ENCODE data around the gene LY86. TPM values are rescaled to one million over a fixed set of nuclear protein-coding genes. Genes with fewer than 3 reads are reported as not detected.

LY86 gene
- total and polyA plus RNA-seq, 10 of the 15 experiments (the other 5 are each of a cell fraction or from before 2014, with no cell fraction given) = 68.2 to 457 (median 128) TPM

DNA sequence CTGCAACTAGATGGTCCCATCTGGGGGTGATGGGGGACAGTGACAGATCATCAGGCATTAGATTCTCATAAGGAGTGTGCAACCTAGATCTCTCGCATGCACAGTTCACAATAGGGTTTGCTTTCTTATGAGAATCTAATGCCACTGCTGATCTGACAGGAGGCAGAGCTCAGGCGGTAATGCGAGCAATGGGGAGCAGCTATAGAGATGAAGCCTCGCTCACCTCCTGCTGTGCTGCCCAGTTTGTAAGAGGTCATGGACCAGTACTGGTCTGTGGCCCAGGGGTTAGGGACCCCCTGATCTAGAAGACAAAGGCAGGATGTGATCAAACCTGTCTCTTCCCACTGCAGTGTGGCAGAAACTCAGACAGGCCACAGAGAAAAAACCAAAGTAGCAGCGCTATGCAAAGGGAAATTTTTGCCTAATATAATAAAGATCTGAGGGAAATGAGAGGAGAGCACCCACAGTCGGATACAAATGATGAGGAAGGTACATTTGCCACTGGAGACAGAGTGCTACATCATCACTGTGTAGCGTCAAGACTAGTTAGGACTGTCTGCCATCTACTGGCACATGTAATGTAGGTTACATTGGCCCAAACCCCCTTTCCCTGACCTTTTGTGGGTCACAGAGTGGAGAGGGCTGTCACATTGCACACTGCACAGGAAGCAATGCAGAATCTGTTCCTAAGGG is 4.1 kb upstream of the LY86 start (continued):
- TF ChIP-seq ZNF217 (IDR thresholded peaks at IDR 0.05) (no peak), SMAD1 (IDR thresholded peaks at IDR 0.05; ENCODE audit: low read depth, partially characterized antibody) (no peak), RFX5 (IDR thresholded peaks at IDR 0.05; ENCODE audit: low read depth, low read length) (peak; percentile 61; the same call in 1 of the 2 replicates), ZNF622 (IDR thresholded peaks at IDR 0.05) (no peak), MXI1 (IDR thresholded peaks at IDR 0.05; ENCODE audit: low read depth, low read length) (no peak), ZNF274 (IDR thresholded peaks at IDR 0.05; ENCODE audit: insufficient read depth, insufficient read length) (no peak), EP300 (IDR thresholded peaks at IDR 0.05; ENCODE audit: borderline replicate concordance in 1 of 2, control insufficient read depth in 1 of 2, low read depth in 2 of 2, low read length in 2 of 2) (no peak), MYC (IDR thresholded peaks at IDR 0.05; ENCODE audit: insufficient read depth, insufficient read length, insufficient replicate concordance, low read length, severe bottlenecking) (no peak), SIN3A (IDR thresholded peaks at IDR 0.05; ENCODE audit: low read depth, low read length) (no peak), EGR1 (IDR thresholded peaks at IDR 0.05; ENCODE audit: borderline replicate concordance in 1 of 2, low read depth in 2 of 2, low read length in 2 of 2) (no peak), KLF5 (IDR thresholded peaks at IDR 0.05; ENCODE audit: partially characterized antibody) (no peak), HCFC1 (IDR thresholded peaks at IDR 0.05; ENCODE audit: low read length) (no peak), EED (IDR thresholded peaks at IDR 0.05; ENCODE audit: low read depth) (no peak), HDAC6 (IDR thresholded peaks at IDR 0.05; ENCODE audit: unreplicated experiment) (no peak), KDM1A (IDR thresholded peaks at IDR 0.05; ENCODE audit: borderline replicate concordance) (no peak), MTA3 (IDR thresholded peaks at IDR 0.05; ENCODE audit: borderline replicate concordance, low read length) (no peak), SMARCA5 (IDR thresholded peaks at IDR 0.05) (no peak), NRF1 (conservative IDR thresholded peaks at IDR 0.05; ENCODE audit: low read depth, low read length) (no peak), ESRRA (IDR thresholded peaks at IDR 0.05; ENCODE audit: low read length) (no peak), TBL1XR1 (IDR thresholded peaks at IDR 0.05; ENCODE audit: low read depth, low read length) (no peak), MEF2B (IDR thresholded peaks at IDR 0.05; ENCODE audit: partially characterized antibody, poor library complexity, severe bottlenecking) (no peak), RELA (IDR thresholded peaks at IDR 0.05; ENCODE audit: borderline replicate concordance, partially characterized antibody) (no peak), JUNB (IDR thresholded peaks at IDR 0.05) (no peak), CBX5 (IDR thresholded peaks at IDR 0.05; ENCODE audit: low read depth) (no peak)
- TF ChIP-seq, protein P1, sequence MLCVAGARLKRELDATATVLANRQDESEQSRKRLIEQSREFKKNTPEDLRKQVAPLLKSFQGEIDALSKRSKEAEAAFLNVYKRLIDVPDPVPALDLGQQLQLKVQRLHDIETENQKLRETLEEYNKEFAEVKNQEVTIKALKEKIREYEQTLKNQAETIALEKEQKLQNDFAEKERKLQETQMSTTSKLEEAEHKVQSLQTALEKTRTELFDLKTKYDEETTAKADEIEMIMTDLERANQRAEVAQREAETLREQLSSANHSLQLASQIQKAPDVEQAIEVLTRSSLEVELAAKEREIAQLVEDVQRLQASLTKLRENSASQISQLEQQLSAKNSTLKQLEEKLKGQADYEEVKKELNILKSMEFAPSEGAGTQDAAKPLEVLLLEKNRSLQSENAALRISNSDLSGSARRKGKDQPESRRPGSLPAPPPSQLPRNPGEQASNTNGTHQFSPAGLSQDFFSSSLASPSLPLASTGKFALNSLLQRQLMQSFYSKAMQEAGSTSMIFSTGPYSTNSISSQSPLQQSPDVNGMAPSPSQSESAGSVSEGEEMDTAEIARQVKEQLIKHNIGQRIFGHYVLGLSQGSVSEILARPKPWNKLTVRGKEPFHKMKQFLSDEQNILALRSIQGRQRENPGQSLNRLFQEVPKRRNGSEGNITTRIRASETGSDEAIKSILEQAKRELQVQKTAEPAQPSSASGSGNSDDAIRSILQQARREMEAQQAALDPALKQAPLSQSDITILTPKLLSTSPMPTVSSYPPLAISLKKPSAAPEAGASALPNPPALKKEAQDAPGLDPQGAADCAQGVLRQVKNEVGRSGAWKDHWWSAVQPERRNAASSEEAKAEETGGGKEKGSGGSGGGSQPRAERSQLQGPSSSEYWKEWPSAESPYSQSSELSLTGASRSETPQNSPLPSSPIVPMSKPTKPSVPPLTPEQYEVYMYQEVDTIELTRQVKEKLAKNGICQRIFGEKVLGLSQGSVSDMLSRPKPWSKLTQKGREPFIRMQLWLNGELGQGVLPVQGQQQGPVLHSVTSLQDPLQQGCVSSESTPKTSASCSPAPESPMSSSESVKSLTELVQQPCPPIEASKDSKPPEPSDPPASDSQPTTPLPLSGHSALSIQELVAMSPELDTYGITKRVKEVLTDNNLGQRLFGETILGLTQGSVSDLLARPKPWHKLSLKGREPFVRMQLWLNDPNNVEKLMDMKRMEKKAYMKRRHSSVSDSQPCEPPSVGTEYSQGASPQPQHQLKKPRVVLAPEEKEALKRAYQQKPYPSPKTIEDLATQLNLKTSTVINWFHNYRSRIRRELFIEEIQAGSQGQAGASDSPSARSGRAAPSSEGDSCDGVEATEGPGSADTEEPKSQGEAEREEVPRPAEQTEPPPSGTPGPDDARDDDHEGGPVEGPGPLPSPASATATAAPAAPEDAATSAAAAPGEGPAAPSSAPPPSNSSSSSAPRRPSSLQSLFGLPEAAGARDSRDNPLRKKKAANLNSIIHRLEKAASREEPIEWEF (IDR thresholded peaks at IDR 0.05; ENCODE audit: insufficient replicate concordance, low read depth, low read length) = no peak
- TF ChIP-seq, protein P2, sequence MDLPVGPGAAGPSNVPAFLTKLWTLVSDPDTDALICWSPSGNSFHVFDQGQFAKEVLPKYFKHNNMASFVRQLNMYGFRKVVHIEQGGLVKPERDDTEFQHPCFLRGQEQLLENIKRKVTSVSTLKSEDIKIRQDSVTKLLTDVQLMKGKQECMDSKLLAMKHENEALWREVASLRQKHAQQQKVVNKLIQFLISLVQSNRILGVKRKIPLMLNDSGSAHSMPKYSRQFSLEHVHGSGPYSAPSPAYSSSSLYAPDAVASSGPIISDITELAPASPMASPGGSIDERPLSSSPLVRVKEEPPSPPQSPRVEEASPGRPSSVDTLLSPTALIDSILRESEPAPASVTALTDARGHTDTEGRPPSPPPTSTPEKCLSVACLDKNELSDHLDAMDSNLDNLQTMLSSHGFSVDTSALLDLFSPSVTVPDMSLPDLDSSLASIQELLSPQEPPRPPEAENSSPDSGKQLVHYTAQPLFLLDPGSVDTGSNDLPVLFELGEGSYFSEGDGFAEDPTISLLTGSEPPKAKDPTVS (IDR thresholded peaks at IDR 0.05; ENCODE audit: low read depth, low read length) = no peak

All from GM12878 (cell line).